HuH-7 (cell line): ENCODE measurements around the gene NATD1.

Experiments
- DNase-seq: peaks from one replicate; pipeline ENCODE4 v3.0.0; 2011; ENCODE audit warnings: low spot score

Gene NATD1

GRCh38 chr17:21275579-21276263, 22.5 kb upstream of the NATD1 start:
- peak; percentile 93 for DNase-seq

- no peak for DNase-seq
These were observed 21.9 kb upstream of the NATD1 start for GRCh38 chr17:21275047-21275578.

- no peak for DNase-seq
These were observed 19.9 kb upstream of the NATD1 start for GRCh38 chr17:21272881-21273792.

- no peak for DNase-seq
These were observed 19.0 kb upstream of the NATD1 start for GRCh38 chr17:21272250-21272649.

- DNase-seq, result no peak
These were observed 18.4 kb upstream of the NATD1 start for GRCh38 chr17:21271454-21272183.

- DNase-seq, result no peak
These were observed 16.2 kb upstream of the NATD1 start for GRCh38 chr17:21269394-21269793.

GRCh38 chr17:21268596-21269188, 15.5 kb upstream of the NATD1 start:
- no peak for DNase-seq

- no peak for DNase-seq
These were observed 10.2 kb upstream of the NATD1 start for GRCh38 chr17:21263376-21263775.

GRCh38 chr17:21262259-21262993, 9.2 kb upstream of the NATD1 start:
- DNase-seq, result no peak

GRCh38 chr17:21258593-21258992, 5.4 kb upstream of the NATD1 start:
- no peak for DNase-seq

GRCh38 chr17:21253646-21254441, 634 bp upstream of the NATD1 start:
- no peak for DNase-seq

GRCh38 chr17:21252289-21252795, 868 bp downstream of the NATD1 start:
- no peak for DNase-seq

- no peak for DNase-seq
These were observed 1.7 kb downstream of the NATD1 start for GRCh38 chr17:21251337-21252010.

GRCh38 chr17:21250854-21251253, 2.4 kb downstream of the NATD1 start:
- no peak for DNase-seq

- no peak for DNase-seq
These were observed 3.1 kb downstream of the NATD1 start for GRCh38 chr17:21249920-21250703.

GRCh38 chr17:21249086-21249795, 4.0 kb downstream of the NATD1 start:
- DNase-seq, result no peak

GRCh38 chr17:21248500-21248899, 4.7 kb downstream of the NATD1 start:
- no peak for DNase-seq
